ENCODE data around the gene ORMDL1.

The ORMDL1 gene

DNA sequence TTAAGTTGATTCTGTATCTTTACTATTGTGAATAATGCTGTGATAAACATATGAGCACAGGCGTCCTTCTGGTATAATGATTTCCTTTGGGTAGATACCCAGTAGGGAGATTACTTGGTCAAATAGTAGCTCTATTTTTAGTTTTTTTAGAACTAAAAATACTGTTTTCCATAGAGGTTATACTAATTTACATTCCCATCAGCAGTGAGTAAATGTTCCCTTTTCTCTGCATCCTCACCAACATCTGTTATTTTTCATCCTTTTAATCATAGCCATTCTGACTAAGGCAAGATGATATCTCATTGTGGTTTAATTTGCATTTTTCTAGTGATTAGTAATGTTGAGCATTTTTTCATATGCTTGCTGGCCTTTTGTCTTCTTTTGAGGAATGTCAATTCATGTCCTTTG, 35.2 kb upstream of the ORMDL1 start:
- Histone ChIP-seq H3F3A (ENCODE audit: insufficient read depth, low read length) (no peaks in the 10 kb centered on the region), H3K4me3 (ENCODE audit: low read depth, low read length, poor library complexity, severe bottlenecking) (no peak overlapping the region), H3K9ac (ENCODE audit: low read length) (no peak overlapping the region), H3K9me2 (ENCODE audit: low read depth, low read length) (no peaks in the 10 kb centered on the region), H3K4me1 (ENCODE audit: insufficient read depth, low read length, severe bottlenecking) (no peaks in the 10 kb centered on the region), H3K27ac (ENCODE audit: low read depth, low read length, poor library complexity, severe bottlenecking) (no peak overlapping the region), H3K36me3 (ENCODE audit: insufficient read depth, low read length) (peaks cover 32% of the 10 kb centered on the region), H3K27me3 (ENCODE audit: insufficient read depth, low read length) (no peaks in the 10 kb centered on the region), H3K79me2 (ENCODE audit: insufficient read depth, low read length) (no peaks in the 10 kb centered on the region), H4K20me1 (ENCODE audit: insufficient read depth, low read length) (no peaks in the 10 kb centered on the region), H3K4me2 (ENCODE audit: low read length) (no peak overlapping the region), H2AFZ (ENCODE audit: low read length) (no peak overlapping the region), H3K9me3 (ENCODE audit: low read length) (no peaks in the 10 kb centered on the region)
- TF ChIP-seq, protein P1, sequence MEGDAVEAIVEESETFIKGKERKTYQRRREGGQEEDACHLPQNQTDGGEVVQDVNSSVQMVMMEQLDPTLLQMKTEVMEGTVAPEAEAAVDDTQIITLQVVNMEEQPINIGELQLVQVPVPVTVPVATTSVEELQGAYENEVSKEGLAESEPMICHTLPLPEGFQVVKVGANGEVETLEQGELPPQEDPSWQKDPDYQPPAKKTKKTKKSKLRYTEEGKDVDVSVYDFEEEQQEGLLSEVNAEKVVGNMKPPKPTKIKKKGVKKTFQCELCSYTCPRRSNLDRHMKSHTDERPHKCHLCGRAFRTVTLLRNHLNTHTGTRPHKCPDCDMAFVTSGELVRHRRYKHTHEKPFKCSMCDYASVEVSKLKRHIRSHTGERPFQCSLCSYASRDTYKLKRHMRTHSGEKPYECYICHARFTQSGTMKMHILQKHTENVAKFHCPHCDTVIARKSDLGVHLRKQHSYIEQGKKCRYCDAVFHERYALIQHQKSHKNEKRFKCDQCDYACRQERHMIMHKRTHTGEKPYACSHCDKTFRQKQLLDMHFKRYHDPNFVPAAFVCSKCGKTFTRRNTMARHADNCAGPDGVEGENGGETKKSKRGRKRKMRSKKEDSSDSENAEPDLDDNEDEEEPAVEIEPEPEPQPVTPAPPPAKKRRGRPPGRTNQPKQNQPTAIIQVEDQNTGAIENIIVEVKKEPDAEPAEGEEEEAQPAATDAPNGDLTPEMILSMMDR (IDR thresholded peaks at IDR 0.05; ENCODE audit: low read length) = no peak
- no peak for TF ChIP-seq EZH2 (IDR thresholded peaks at IDR 0.05; ENCODE audit: borderline replicate concordance, low read length)

DNA sequence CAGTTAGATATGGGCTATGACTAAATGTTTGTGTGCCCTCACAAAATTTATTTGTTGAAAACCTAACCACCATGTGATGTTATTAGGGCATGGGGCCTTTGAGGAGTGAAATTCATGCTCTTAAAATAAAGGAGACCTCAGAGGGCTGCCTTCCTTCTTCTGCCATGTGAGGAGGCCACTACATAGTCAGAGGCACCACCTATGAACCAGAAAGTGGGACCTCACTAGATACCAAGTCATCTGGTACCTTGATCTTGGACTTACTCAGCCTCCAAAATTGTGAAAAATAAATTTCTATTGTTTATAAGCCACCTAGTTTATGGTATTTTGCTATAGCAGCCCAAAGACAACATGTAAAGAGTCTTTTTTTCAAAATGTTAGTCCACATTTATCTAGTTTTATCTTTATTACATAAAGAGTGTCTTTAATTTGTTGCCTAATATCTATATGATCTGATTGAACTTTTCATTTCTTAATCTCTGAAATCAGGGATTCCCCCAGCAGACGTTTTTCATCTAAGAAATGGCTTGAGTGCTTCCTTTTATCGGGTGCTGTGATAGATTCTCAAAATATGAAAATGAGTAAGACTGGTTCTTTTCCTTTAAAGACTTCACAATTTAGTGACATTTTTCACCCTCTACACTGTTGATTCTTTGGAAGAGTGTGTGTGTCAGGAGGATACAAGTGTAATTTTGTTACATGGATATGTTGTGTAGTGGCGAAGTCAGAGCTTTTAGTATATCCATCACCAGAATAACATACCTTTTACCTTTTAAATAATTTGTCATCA, 34.3 kb upstream of the ORMDL1 start:
- H4K20me1 ChIP-seq (ENCODE audit: insufficient read depth, low read length) = no peaks in the 10 kb centered on the region
- H3K9me2 ChIP-seq (ENCODE audit: low read depth, low read length) = no peaks in the 10 kb centered on the region
- H3K4me1 ChIP-seq (ENCODE audit: insufficient read depth, low read length, severe bottlenecking) = no peaks in the 10 kb centered on the region
- H3F3A ChIP-seq (ENCODE audit: insufficient read depth, low read length) = no peaks in the 10 kb centered on the region
- no peaks in the 10 kb centered on the region for H3K79me2 ChIP-seq (ENCODE audit: insufficient read depth, low read length)
- no peak overlapping the region for H3K4me3 ChIP-seq (ENCODE audit: low read depth, low read length, poor library complexity, severe bottlenecking)
- no peak overlapping the region for H3K27ac ChIP-seq (ENCODE audit: low read depth, low read length, poor library complexity, severe bottlenecking)
- H3K36me3 ChIP-seq (ENCODE audit: insufficient read depth, low read length) = peaks cover 40% of the 10 kb centered on the region
- H3K9ac ChIP-seq (ENCODE audit: low read length) = no peak overlapping the region
- H3K27me3 ChIP-seq (ENCODE audit: insufficient read depth, low read length) = no peaks in the 10 kb centered on the region
- H2AFZ ChIP-seq (ENCODE audit: low read length) = no peak overlapping the region
- H3K9me3 ChIP-seq (ENCODE audit: low read length) = no peaks in the 10 kb centered on the region
- TF ChIP-seq, protein P1 (IDR thresholded peaks at IDR 0.05; ENCODE audit: low read length) = no peak
- TF ChIP-seq EZH2 (IDR thresholded peaks at IDR 0.05; ENCODE audit: borderline replicate concordance, low read length) = no peak
- H3K4me2 ChIP-seq (ENCODE audit: low read length) = no peak overlapping the region

DNA sequence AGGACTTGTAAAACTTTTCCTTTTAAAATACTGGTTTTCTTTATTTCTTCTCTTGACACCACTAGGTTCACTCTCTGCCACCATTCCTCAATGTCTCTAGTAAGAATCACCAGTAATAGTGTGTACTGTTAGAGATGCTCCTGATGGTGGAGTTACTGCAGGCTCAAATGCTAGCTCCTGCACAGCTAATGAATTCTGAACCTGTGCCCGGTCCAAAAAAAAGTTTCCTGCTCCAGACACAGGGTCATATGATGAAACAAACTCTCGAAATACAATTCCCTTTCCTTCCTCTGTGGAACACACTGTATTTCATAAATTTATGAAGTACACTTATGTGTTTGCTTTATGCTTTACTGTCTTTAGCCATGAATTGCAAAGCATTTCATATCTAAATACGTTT, 19.3 kb upstream of the ORMDL1 start:
- no peaks in the 10 kb centered on the region for H3K9me2 ChIP-seq (ENCODE audit: low read depth, low read length)
- no peaks in the 10 kb centered on the region for H3K27me3 ChIP-seq (ENCODE audit: insufficient read depth, low read length)
- no peak overlapping the region for H3K4me3 ChIP-seq (ENCODE audit: low read depth, low read length, poor library complexity, severe bottlenecking)
- peaks cover 3% of the 10 kb centered on the region; the same call in 1 of the 2 replicates for H3K79me2 ChIP-seq (ENCODE audit: insufficient read depth, low read length)
- no peaks in the 10 kb centered on the region for H3K9me3 ChIP-seq (ENCODE audit: low read length)
- H3K36me3 ChIP-seq (ENCODE audit: insufficient read depth, low read length) = peaks cover 70% of the 10 kb centered on the region
- no peak overlapping the region for H3K9ac ChIP-seq (ENCODE audit: low read length)
- H3F3A ChIP-seq (ENCODE audit: insufficient read depth, low read length) = no peaks in the 10 kb centered on the region
- no peak overlapping the region for H3K27ac ChIP-seq (ENCODE audit: low read depth, low read length, poor library complexity, severe bottlenecking)
- H2AFZ ChIP-seq (ENCODE audit: low read length) = no peak overlapping the region
- TF ChIP-seq, protein P1 (IDR thresholded peaks at IDR 0.05; ENCODE audit: low read length) = no peak
- TF ChIP-seq EZH2 (IDR thresholded peaks at IDR 0.05; ENCODE audit: borderline replicate concordance, low read length) = no peak
- H3K4me2 ChIP-seq (ENCODE audit: low read length) = no peak overlapping the region
- no peaks in the 10 kb centered on the region for H4K20me1 ChIP-seq (ENCODE audit: insufficient read depth, low read length)
- no peaks in the 10 kb centered on the region for H3K4me1 ChIP-seq (ENCODE audit: insufficient read depth, low read length, severe bottlenecking)

Data from OCI-LY1 (cell line).